ENCODE results near the gene PDE11A. TPM values are rescaled to one million over a fixed set of nuclear protein-coding genes. Genes with fewer than 3 reads are reported as not detected.

Gene PDE11A
- total and polyA plus RNA-seq, 2 of the 8 experiments (the other 6 are each of a cell fraction or from before 2014, with no cell fraction given), result 0.19 to 0.23 TPM

DNA sequence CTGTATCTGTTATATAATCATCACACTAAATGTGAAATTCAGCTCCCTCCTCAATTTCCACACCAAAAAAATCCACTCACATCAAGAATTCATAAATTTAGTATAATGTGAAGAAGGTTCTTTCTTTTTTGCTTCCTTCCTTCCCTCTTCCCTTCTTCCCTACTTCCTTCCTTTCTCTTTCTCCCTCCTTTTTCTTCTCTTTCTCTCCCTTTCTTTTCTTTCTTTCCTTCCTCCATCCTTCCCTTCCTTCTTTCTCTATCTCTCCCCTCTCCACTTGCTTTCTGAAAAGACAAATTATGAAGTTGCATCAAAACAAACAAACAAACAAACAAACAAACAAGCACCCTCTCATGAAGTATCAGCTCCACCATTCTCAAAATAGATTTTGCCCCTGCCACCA lies 290.0 kb downstream of the PDE11A start:
- Histone ChIP-seq H3K9ac (replicated peaks in 1 of 4; ENCODE audit: extremely low read depth in 1 of 4, low read depth in 3 of 4, low read length in 3 of 4) (no peak overlapping the region), H3K23ac (ENCODE audit: insufficient read length) (no peak overlapping the region), H3K14ac (ENCODE audit: insufficient read length) (no peak overlapping the region), H2AK5ac (ENCODE audit: low read depth, low read length) (no peak overlapping the region), H3K36me3 (ENCODE audit: control insufficient read depth in 2 of 4, insufficient read depth in 4 of 4, low read length in 3 of 4) (no peaks in the 10 kb centered on the region), H3K27ac (ENCODE audit: low read depth, low read length) (no peak overlapping the region), H2BK12ac (ENCODE audit: low read depth, low read length) (no peak overlapping the region), H3K4me3 (ENCODE audit: extremely low read depth in 1 of 4, insufficient read depth in 2 of 4, low read depth in 3 of 4, low read length in 4 of 4) (no peak overlapping the region), H4K5ac (ENCODE audit: insufficient read length, low read depth, low read length) (no peak overlapping the region), H3K18ac (ENCODE audit: extremely low read depth, low read length) (no peak overlapping the region), H3K79me1 (ENCODE audit: low read depth, low read length) (no peaks in the 10 kb centered on the region), H3K27me3 (replicated peaks in 1 of 4; ENCODE audit: control insufficient read depth in 3 of 4, extremely low read depth in 1 of 4, insufficient read depth in 3 of 4, low read length in 3 of 4) (no peaks in the 10 kb centered on the region), H3K23me2 (ENCODE audit: low read depth, low read length) (no peaks in the 10 kb centered on the region), H4K20me1 (replicated peaks in 1 of 2; ENCODE audit: control insufficient read depth in 1 of 2, insufficient read depth in 2 of 2, low read length in 2 of 2) (no peaks in the 10 kb centered on the region), H4K91ac (replicated peaks; ENCODE audit: insufficient read length, low read length) (no peak overlapping the region), H3K4ac (replicated peaks; ENCODE audit: insufficient read length, low read depth, low read length) (no peak overlapping the region), H3K79me2 (ENCODE audit: control insufficient read depth in 1 of 2, insufficient read depth in 2 of 2, low read length in 2 of 2) (no peaks in the 10 kb centered on the region), H3K56ac (replicated peaks; ENCODE audit: insufficient read length, low read depth, low read length) (no peak overlapping the region), H3K4me1 (replicated peaks in 1 of 4; ENCODE audit: control insufficient read depth in 3 of 4, insufficient read depth in 4 of 4, low read length in 3 of 4) (no peaks in the 10 kb centered on the region), H2BK20ac (ENCODE audit: low read length) (no peak overlapping the region), H2BK5ac (ENCODE audit: low read depth, low read length) (no peak overlapping the region), H2AFZ (ENCODE audit: low read length) (no peak overlapping the region), H4K8ac (ENCODE audit: extremely low read depth, insufficient read depth, low read length) (no peak overlapping the region), H2BK120ac (replicated peaks; ENCODE audit: low read depth, low read length) (no peak overlapping the region), H3K9me3 (ENCODE audit: insufficient read depth in 2 of 2, low read depth in 1 of 2, low read length in 1 of 2) (peaks cover 7 to 10% of the 10 kb centered on the region in 2 experiments; a peak in 3 of 4 replicates), H2BK15ac (ENCODE audit: low read length) (no peak overlapping the region), H3K4me2 (ENCODE audit: insufficient read depth in 1 of 2, low read depth in 2 of 2, low read length in 2 of 2) (no peak overlapping the region)
- CTCF ChIA-PET (ENCODE audit: partially characterized antibody), result no interaction called here
- POLR2A ChIA-PET (ENCODE audit: partially characterized antibody), result no interaction called here
- no peak for TF ChIP-seq PHF8 (conservative IDR thresholded peaks at IDR 0.05; ENCODE audit: low read depth, low read length)
- no peak for TF ChIP-seq GABPA (IDR thresholded peaks at IDR 0.05; ENCODE audit: borderline replicate concordance, insufficient read depth, low read length)
- no peak for TF ChIP-seq RXRA (IDR thresholded peaks at IDR 0.05; ENCODE audit: insufficient read depth, low read depth, low read length)
- TF ChIP-seq BCL11A (IDR thresholded peaks at IDR 0.05; ENCODE audit: low read depth in 2 of 2, low read length in 2 of 2), result no peak
- TF ChIP-seq, protein P1, sequence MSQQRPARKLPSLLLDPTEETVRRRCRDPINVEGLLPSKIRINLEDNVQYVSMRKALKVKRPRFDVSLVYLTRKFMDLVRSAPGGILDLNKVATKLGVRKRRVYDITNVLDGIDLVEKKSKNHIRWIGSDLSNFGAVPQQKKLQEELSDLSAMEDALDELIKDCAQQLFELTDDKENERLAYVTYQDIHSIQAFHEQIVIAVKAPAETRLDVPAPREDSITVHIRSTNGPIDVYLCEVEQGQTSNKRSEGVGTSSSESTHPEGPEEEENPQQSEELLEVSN (IDR thresholded peaks at IDR 0.05), result no peak
- TF ChIP-seq SIX5 (IDR thresholded peaks at IDR 0.05; ENCODE audit: low read depth, low read length), result no peak
- TF ChIP-seq BACH1 (IDR thresholded peaks at IDR 0.05; ENCODE audit: low read length), result no peak
- no peak for TF ChIP-seq KDM4A (IDR thresholded peaks at IDR 0.05; ENCODE audit: low read depth, low read length, severe bottlenecking)
- TF ChIP-seq ASH2L (IDR thresholded peaks at IDR 0.05; ENCODE audit: low read length), result no peak
- FAIRE-seq (no peak), DNase-seq (ENCODE audit: low read depth in 1 of 2, low spot score in 2 of 2) (no peak)

Data from H1 (cell line).